DND-41 (cell line): ENCODE results near the gene MIAT.
A peak's percentile ranks its signal among the peaks of the same experiment; 100 is the strongest.

ENCODE experiments used
- ATAC-seq: fragments of 200-7000 bp; cut with Tn5 transposase; 3 replicates; pipeline ENCODE4 v1.9.1; 2021; ENCODE audit warnings: low read depth; ENCODE audit not compliant: insufficient read depth
- DNase-seq: peaks from one replicate; pipeline ENCODE4 v3.0.0-alpha.2; 2020
- H2AFZ ChIP-seq: 2 replicates; pipeline ENCODE4 v1.6.0; 2012; ENCODE audit warnings: low read depth, low read length
- H3K27ac ChIP-seq: 2 replicates; pipeline ENCODE4 v1.5.1; 2012; ENCODE audit warnings: low read length, inconsistent platforms
- H3K27me3 ChIP-seq: fragments of 200-600 bp; sonication (generic); 2 replicates; pipeline ENCODE4 v1.6.0; 2012; ENCODE audit warnings: low read length, mild to moderate bottlenecking, inconsistent platforms; ENCODE audit not compliant: insufficient read depth, poor library complexity
- H3K36me3 ChIP-seq: 2 replicates; pipeline ENCODE4 v1.5.1; 2012; ENCODE audit warnings: low read length, inconsistent platforms; ENCODE audit not compliant: insufficient read depth
- H3K4me1 ChIP-seq: 2 replicates; pipeline ENCODE4 v1.5.1; 2012; ENCODE audit warnings: mild to moderate bottlenecking, low read length; ENCODE audit not compliant: insufficient read depth
- H3K4me2 ChIP-seq: 2 replicates; pipeline ENCODE4 v1.6.0; 2012; ENCODE audit warnings: mild to moderate bottlenecking, moderate library complexity, low read length, inconsistent platforms; ENCODE audit not compliant: insufficient read depth
- H3K4me3 ChIP-seq, 2 experiments: fragments of 200-600 bp in 1 of 2; shearing (Covaris generic) in 1 of 2; 2 replicates each; pipeline ENCODE4 v1.5.1; 2012 to 2016; ENCODE audit warnings: inconsistent platforms in 2 of 2, low read length in 2 of 2, mild to moderate bottlenecking in 2 of 2, low read depth in 1 of 2, moderate library complexity in 1 of 2
- H3K79me2 ChIP-seq: 2 replicates; pipeline ENCODE4 v1.6.0; 2012; ENCODE audit warnings: low read length, inconsistent platforms; ENCODE audit not compliant: insufficient read depth
- H3K9ac ChIP-seq: 2 replicates; pipeline ENCODE4 v1.6.0; 2012; ENCODE audit warnings: low read depth, mild to moderate bottlenecking, inconsistent platforms, low read length, moderate library complexity
- H3K9me3 ChIP-seq: 2 replicates; pipeline ENCODE4 v1.5.1; 2012; ENCODE audit warnings: low read length, moderate library complexity, mild to moderate bottlenecking, inconsistent platforms; ENCODE audit not compliant: insufficient read depth, severe bottlenecking
- H4K20me1 ChIP-seq: 2 replicates; pipeline ENCODE4 v1.6.0; 2012; ENCODE audit warnings: low read length; ENCODE audit not compliant: insufficient read depth
- EZH2 ChIP-seq: IDR thresholded peaks from 3 replicates; pipeline ENCODE4 v1.6.1; 2012; ENCODE audit warnings: borderline replicate concordance, low read depth, mild to moderate bottlenecking, moderate library complexity, low read length, inconsistent platforms; ENCODE audit not compliant: severe bottlenecking
- TF ChIP-seq, protein P1 (sequence below): IDR thresholded peaks from 2 replicates; pipeline ENCODE4 v1.5.1; 2012; ENCODE audit warnings: borderline replicate concordance, low read length, moderate library complexity, mild to moderate bottlenecking; ENCODE audit not compliant: poor library complexity, severe bottlenecking; ENCODE audit errors: extremely low read depth

MIAT gene

DNA sequence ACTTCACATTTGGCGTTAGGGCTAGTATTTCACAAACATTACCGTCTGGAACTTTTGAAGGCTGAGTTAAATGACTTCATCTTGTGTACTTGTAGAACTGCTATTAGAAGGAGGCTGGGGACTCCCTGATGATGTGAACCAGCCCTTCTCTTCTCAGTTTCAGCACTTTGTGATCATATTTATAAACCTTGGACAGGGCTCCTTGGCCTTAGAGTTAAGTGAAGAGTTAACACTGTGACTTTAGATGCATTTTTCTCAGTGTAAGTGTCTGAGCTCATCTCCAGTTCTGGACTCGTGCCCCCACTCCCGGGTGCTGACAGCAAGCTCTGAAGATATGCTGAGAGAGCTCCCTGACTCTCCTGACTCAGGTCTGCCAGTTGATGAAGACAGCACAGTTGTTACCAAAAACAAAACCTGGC lies 8.4 kb downstream of the MIAT start:
- H2AFZ ChIP-seq = peak overlapping the region; percentile 46; the same call in 1 of the 2 replicates
- H3K9me3 ChIP-seq = no peaks in the 10 kb centered on the region
- DNase-seq (no peak), ATAC-seq (no peak)
- H3K4me2 ChIP-seq = no peak overlapping the region
- H3K79me2 ChIP-seq = no peaks in the 10 kb centered on the region
- no peak for TF ChIP-seq EZH2
- H3K9ac ChIP-seq = no peak overlapping the region
- H3K27ac ChIP-seq = no peak overlapping the region
- H3K4me3 ChIP-seq = no peak overlapping the region
- H4K20me1 ChIP-seq = no peaks in the 10 kb centered on the region
- H3K4me1 ChIP-seq = peaks cover 4% of the 10 kb centered on the region
- H3K36me3 ChIP-seq = no peaks in the 10 kb centered on the region
- H3K27me3 ChIP-seq = no peaks in the 10 kb centered on the region

DNA sequence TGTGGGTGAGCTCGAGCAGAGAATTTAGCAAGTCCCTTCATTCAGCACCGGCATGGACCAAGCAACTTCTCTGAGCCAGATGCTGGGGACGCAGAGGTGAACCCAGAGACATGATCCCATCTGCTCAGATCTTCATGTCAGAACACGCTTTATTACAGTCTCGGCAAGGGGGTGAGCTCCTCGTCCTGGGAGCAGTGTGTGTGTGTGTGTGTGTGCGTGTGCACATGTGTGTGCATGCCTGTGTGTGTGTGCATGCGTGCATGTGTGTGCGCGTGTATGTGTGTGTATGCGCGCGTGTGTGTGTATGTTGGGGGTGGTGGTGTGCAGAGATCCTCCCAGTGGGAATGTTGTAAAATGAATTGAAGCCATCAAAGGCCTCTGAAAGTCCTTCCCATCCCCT lies 9.8 kb downstream of the MIAT start:
- Histone ChIP-seq H3K27ac (no peak overlapping the region), H3K4me3 (no peak overlapping the region), H3K4me1 (peaks cover 17% of the 10 kb centered on the region), H3K79me2 (no peaks in the 10 kb centered on the region), H3K27me3 (no peaks in the 10 kb centered on the region), H3K4me2 (no peak overlapping the region), H3K9ac (no peak overlapping the region), H4K20me1 (no peaks in the 10 kb centered on the region), H2AFZ (no peak overlapping the region), H3K9me3 (no peaks in the 10 kb centered on the region), H3K36me3 (no peaks in the 10 kb centered on the region)
- ATAC-seq (no peak), DNase-seq (no peak)
- no peak for TF ChIP-seq EZH2
- TF ChIP-seq, protein P1, sequence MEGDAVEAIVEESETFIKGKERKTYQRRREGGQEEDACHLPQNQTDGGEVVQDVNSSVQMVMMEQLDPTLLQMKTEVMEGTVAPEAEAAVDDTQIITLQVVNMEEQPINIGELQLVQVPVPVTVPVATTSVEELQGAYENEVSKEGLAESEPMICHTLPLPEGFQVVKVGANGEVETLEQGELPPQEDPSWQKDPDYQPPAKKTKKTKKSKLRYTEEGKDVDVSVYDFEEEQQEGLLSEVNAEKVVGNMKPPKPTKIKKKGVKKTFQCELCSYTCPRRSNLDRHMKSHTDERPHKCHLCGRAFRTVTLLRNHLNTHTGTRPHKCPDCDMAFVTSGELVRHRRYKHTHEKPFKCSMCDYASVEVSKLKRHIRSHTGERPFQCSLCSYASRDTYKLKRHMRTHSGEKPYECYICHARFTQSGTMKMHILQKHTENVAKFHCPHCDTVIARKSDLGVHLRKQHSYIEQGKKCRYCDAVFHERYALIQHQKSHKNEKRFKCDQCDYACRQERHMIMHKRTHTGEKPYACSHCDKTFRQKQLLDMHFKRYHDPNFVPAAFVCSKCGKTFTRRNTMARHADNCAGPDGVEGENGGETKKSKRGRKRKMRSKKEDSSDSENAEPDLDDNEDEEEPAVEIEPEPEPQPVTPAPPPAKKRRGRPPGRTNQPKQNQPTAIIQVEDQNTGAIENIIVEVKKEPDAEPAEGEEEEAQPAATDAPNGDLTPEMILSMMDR = no peak

DNA sequence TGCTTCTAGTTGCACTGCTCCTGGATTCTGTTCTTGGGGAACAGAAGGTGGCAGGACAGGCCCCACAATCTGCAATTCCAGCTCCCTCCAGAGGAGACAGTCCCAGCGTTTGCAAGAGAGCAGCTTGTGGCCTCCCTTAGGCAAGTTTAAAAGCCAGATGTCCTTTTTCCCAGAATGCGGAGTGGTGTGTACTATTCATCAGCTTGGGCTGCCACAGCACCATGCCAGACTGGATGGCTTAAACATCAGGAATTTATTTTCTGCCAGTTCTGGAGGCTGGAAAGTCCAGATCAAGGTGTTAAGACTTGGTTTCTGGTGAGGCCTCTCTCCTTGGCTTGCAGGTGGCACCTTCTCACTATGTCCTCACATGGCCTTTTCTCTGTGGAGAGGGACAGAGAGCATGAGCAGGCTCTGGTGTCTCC lies 11.7 kb downstream of the MIAT start:
- Histone ChIP-seq H3K9me3 (no peaks in the 10 kb centered on the region), H3K9ac (no peak overlapping the region), H3K27ac (no peak overlapping the region), H3K27me3 (no peaks in the 10 kb centered on the region), H4K20me1 (no peaks in the 10 kb centered on the region; the same call in 1 of the 2 replicates), H3K4me2 (no peak overlapping the region), H3K36me3 (peaks cover 7% of the 10 kb centered on the region; the same call in 1 of the 2 replicates), H3K4me1 (peaks cover 29% of the 10 kb centered on the region), H3K4me3 (no peak overlapping the region), H3K79me2 (peaks cover 11% of the 10 kb centered on the region), H2AFZ (no peak overlapping the region; the same call in 1 of the 2 replicates)
- TF ChIP-seq, protein P1 = peak; percentile 60
- TF ChIP-seq EZH2 = no peak
- DNase-seq = peak; percentile 51
- ATAC-seq = no peak

DNA sequence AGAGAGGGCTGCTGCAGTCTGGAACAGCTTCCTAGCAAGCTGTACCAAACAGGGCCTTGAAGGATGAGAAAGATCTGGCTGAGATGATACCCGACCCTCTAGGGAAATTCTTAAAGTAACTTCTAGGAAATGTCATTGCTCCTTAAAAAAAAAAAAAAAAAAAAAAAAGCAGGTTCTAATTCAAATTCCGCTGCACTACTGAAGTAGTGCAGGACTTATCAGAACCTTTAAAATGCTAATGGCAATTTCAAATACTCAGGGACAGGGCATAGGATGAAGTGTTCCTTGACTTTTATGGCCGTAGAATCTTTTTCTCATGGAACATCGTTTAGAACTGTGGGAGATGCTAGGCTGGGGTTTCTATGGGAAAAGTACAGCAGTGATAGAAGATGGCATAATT lies 13.1 kb downstream of the MIAT start:
- H3K4me1 ChIP-seq = peaks cover 39% of the 10 kb centered on the region
- peaks cover 15% of the 10 kb centered on the region for H3K36me3 ChIP-seq
- no peak for ATAC-seq
- H3K4me2 ChIP-seq = no peak overlapping the region
- no peaks in the 10 kb centered on the region for H3K27me3 ChIP-seq
- no peak overlapping the region for H3K4me3 ChIP-seq
- no peak overlapping the region for H3K27ac ChIP-seq
- no peak overlapping the region for H3K9ac ChIP-seq
- no peak overlapping the region for H2AFZ ChIP-seq
- DNase-seq = no peak
- no peaks in the 10 kb centered on the region for H3K9me3 ChIP-seq
- peaks cover 7% of the 10 kb centered on the region; the same call in 1 of the 2 replicates for H4K20me1 ChIP-seq
- no peak for TF ChIP-seq EZH2
- TF ChIP-seq, protein P1 = no peak
- peaks cover 25% of the 10 kb centered on the region for H3K79me2 ChIP-seq
